A549 (cell line): ENCODE data around the gene EMSY. TPM values are rescaled to one million over a fixed set of nuclear protein-coding genes. Genes with fewer than 3 reads are reported as not detected.

Experiments
- ATAC-seq, 2 experiments: fragments of 200-7000 bp in 1 of 2; fragments of >200 bp in 1 of 2; cut with Nextera tagmentation in 1 of 2; cut with Tn5 transposase in 1 of 2; 3 replicates each; pipeline versions ENCODE4 v1.8.0 to v1.9.1; 2018 to 2020; ENCODE audit warnings: mild to moderate bottlenecking in 1 of 2, moderate library complexity in 1 of 2
- CTCF ChIA-PET: fragments of 300-600 bp; sonication (Branson Sonifier 250); formaldehyde crosslinking; extraction: SDS; loops from one replicate; lab custom pipeline; 2021; ENCODE audit warnings: antibody characterized with exemption, inconsistent platforms; lab: Yijun Ruan, JAX
- POLR2A ChIA-PET: fragments of 350-600 bp; formaldehyde crosslinking; extraction: SDS; loops from one replicate; lab custom pipeline; 2021; ENCODE audit warnings: antibody characterized with exemption, inconsistent platforms; lab: Yijun Ruan, JAX
- DNase-seq, 2 experiments: peaks; one replicate each; pipeline versions ENCODE4 v3.0.0 to v3.0.0-alpha.2; 2011 to 2016; ENCODE audit warnings: low read depth in 1 of 2, low spot score in 1 of 2
- FAIRE-seq: peaks from 2 replicates; lab custom pipeline; 2011; peaks lifted over from hg19 to GRCh38; lab: Jason Lieb, UNC
- H3K27ac ChIP-seq, 2 experiments: fragments of >200 bp; sonication (Bioruptor Twin); formaldehyde crosslinking; 3 replicates each; pipeline ENCODE4 v1.5.1; 2016 to 2017
- H3K4me1 ChIP-seq: fragments of >200 bp; sonication (Bioruptor Twin); formaldehyde crosslinking; 3 replicates; pipeline ENCODE4 v1.6.1; 2016
- H3K4me2 ChIP-seq: fragments of >200 bp; sonication (Bioruptor Twin); formaldehyde crosslinking; 3 replicates; pipeline ENCODE4 v1.6.1; 2016
- H3K4me3 ChIP-seq: fragments of >200 bp; sonication (Bioruptor Twin); formaldehyde crosslinking; 3 replicates; pipeline ENCODE4 v1.5.1; 2016
- H3K9me3 ChIP-seq: fragments of >200 bp; sonication (Bioruptor Twin); formaldehyde crosslinking; 3 replicates; pipeline ENCODE4 v1.6.1; 2016
- ATOH8 ChIP-seq: fragments of 250-450 bp; sonication (Bioruptor Pico); IDR thresholded peaks from 2 replicates; pipeline ENCODE4 v1.5.0; 2020; ENCODE audit warnings: low read depth, mild to moderate bottlenecking, moderate library complexity
- CBX2 ChIP-seq: fragments of 200-600 bp; sonication (generic); IDR thresholded peaks from 2 replicates; pipeline ENCODE4 v1.6.1; 2016; ENCODE audit warnings: low read depth, mild to moderate bottlenecking, borderline replicate concordance
- CBX8 ChIP-seq: fragments of 200-600 bp; sonication (generic); IDR thresholded peaks from 2 replicates; pipeline ENCODE4 v1.6.1; 2016
- CEBPB ChIP-seq, 2 experiments: fragments of >200 bp in 1 of 2; sonication (Bioruptor Twin) in 1 of 2; formaldehyde crosslinking in 1 of 2; IDR thresholded peaks; 2 replicates each; pipeline ENCODE4 v1.6.1; 2012 to 2016
- EHMT2 ChIP-seq: fragments of 200-600 bp; sonication (generic); IDR thresholded peaks from 2 replicates; pipeline ENCODE4 v1.6.1; 2016; ENCODE audit warnings: antibody characterized with exemption, low read depth, mild to moderate bottlenecking, moderate library complexity
- FOSB ChIP-seq: fragments of 250-450 bp; sonication (Bioruptor Pico); IDR thresholded peaks from 2 replicates; pipeline ENCODE4 v1.5.0; 2020; ENCODE audit warnings: mild to moderate bottlenecking, moderate library complexity
- FOSL2 ChIP-seq, 2 experiments: fragments of 450-650 bp in 1 of 2; fragments of >200 bp in 1 of 2; sonication (Bioruptor Twin) in 1 of 2; formaldehyde crosslinking; IDR thresholded peaks; 2 replicates each; pipeline versions ENCODE4 v1.5.0 to v1.6.1; 2016 to 2020; ENCODE audit warnings: mild to moderate bottlenecking in 1 of 2, moderate library complexity in 1 of 2
- GATA3 ChIP-seq: IDR thresholded peaks from 2 replicates; pipeline ENCODE4 v1.6.1; 2012; ENCODE audit warnings: borderline replicate concordance
- HOXA7 ChIP-seq: fragments of 250-450 bp; sonication (Bioruptor Pico); IDR thresholded peaks from 2 replicates; pipeline ENCODE4 v1.5.0; 2020; ENCODE audit warnings: mild to moderate bottlenecking, moderate library complexity
- HOXB13 ChIP-seq: fragments of 250-450 bp; sonication (Bioruptor Pico); IDR thresholded peaks from 2 replicates; pipeline ENCODE4 v1.5.0; 2020; ENCODE audit warnings: low read depth, mild to moderate bottlenecking, moderate library complexity
- JUNB ChIP-seq: fragments of >200 bp; sonication (Bioruptor Twin); formaldehyde crosslinking; IDR thresholded peaks from 2 replicates; pipeline ENCODE4 v1.6.1; 2016
- KDM1A ChIP-seq: fragments of 200-600 bp; sonication (generic); IDR thresholded peaks from 2 replicates; pipeline ENCODE4 v1.6.1; 2016; ENCODE audit warnings: low read depth, mild to moderate bottlenecking
- KDM5A ChIP-seq: fragments of 200-600 bp; sonication (generic); IDR thresholded peaks from 2 replicates; pipeline ENCODE4 v1.6.1; 2016; ENCODE audit warnings: antibody characterized with exemption, mild to moderate bottlenecking
- MAX ChIP-seq: IDR thresholded peaks from 2 replicates; pipeline ENCODE4 v1.6.1; 2012
- MAZ ChIP-seq: fragments of 150-350 bp; IDR thresholded peaks from 2 replicates; pipeline ENCODE4 v1.6.1; 2014; ENCODE audit warnings: antibody characterized with exemption, low read depth, low read length, borderline replicate concordance
- MYC ChIP-seq: IDR thresholded peaks from 2 replicates; pipeline ENCODE4 v1.6.1; 2012; ENCODE audit warnings: mild to moderate bottlenecking, inconsistent platforms, low read length, improper control_type of control experiment, borderline replicate concordance
- NR3C1 ChIP-seq: fragments of >200 bp; sonication (Bioruptor Twin); formaldehyde crosslinking; IDR thresholded peaks from 3 replicates; pipeline ENCODE4 v1.6.1; 2017
- PHF8 ChIP-seq: fragments of 200-600 bp; sonication (generic); IDR thresholded peaks from 2 replicates; pipeline ENCODE4 v1.6.1; 2016; ENCODE audit warnings: low read depth, mild to moderate bottlenecking, antibody characterized with exemption, moderate library complexity, borderline replicate concordance
- REST ChIP-seq: fragments of 200-600 bp; sonication (generic); IDR thresholded peaks from 2 replicates; pipeline ENCODE4 v1.6.1; 2016; ENCODE audit warnings: antibody characterized with exemption, mild to moderate bottlenecking, moderate library complexity
- RFX5 ChIP-seq: fragments of 450-650 bp; IDR thresholded peaks from 2 replicates; pipeline ENCODE4 v1.7.1; 2014; ENCODE audit warnings: antibody characterized with exemption, mild to moderate bottlenecking, moderate library complexity
- SREBF2 ChIP-seq: fragments of 450-650 bp; IDR thresholded peaks from 2 replicates; pipeline ENCODE4 v1.6.1; 2014; ENCODE audit warnings: mild to moderate bottlenecking, moderate library complexity
- TFCP2L1 ChIP-seq: fragments of 250-450 bp; sonication (Bioruptor Pico); IDR thresholded peaks from 2 replicates; pipeline ENCODE4 v1.5.0; 2021; ENCODE audit warnings: mild to moderate bottlenecking
- ZSCAN20 ChIP-seq: fragments of 250-450 bp; sonication (Bioruptor Pico); IDR thresholded peaks from 2 replicates; pipeline ENCODE4 v1.8.0; 2022; ENCODE audit warnings: mild to moderate bottlenecking, moderate library complexity
- WGBS: methylation state at CpG from one replicate; pipeline ENCODE4 v1.1.6; 2017; ENCODE audit errors: missing lambda C conversion rate; 5-methylcytosine and 5-hydroxymethylcytosine counted together
- polyA plus RNA-seq, 4 experiments: library from polyadenylated mRNA; depleted of rRNA in 3 of 4; stranded (reverse); fragments of >200 nt; fragmentation: RNase III in 1 of 4; extraction: RNeasy Plus Mini Kit Qiagen cat#74134 plus additional on column Dnase treatment in 1 of 4; gene quantifications; 2 replicates in 3 of 4; 3 replicates in 1 of 4; pipeline ENCODE4 v1.2.3, GENCODE V29; 2011 to 2017
- TF ChIP-seq, protein P1 (sequence below): fragments of >200 bp; sonication (Bioruptor Twin); formaldehyde crosslinking; IDR thresholded peaks from 3 replicates; pipeline ENCODE4 v1.5.1; 2016

EMSY gene
- polyA plus RNA-seq, 2 of the 4 experiments (the other 2 are of a cell fraction): 11.2 to 23.0 TPM

DNA sequence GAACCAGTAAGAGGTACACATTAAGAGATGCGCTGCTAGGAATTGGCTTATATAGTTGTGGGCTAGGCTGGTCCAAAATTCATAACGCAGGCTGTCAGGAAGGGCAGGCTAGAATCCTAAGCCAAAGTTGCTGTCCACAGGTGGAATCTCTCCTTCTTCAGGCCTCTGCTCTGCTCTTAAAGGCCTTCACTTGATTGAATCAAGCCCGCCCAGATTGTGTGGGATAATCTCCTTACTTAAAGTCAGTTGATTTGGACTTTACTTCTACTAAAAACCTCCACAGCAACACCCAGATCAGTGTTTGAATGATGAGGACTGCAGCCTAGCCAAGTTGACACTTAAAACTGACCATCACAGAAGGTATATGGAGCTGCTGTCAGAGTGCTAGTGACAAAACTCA lies 156.9 kb downstream of the EMSY start:
- DNase-seq: no peak
- no peak for FAIRE-seq
- no peak for ATAC-seq
- 89% methylated on average over 3 of the region's 3 CpGs for WGBS
- POLR2A ChIA-PET: no interaction called here
- H3K4me2 ChIP-seq: no peak overlapping the region
- TF ChIP-seq REST: no peak
- TF ChIP-seq, protein P1, sequence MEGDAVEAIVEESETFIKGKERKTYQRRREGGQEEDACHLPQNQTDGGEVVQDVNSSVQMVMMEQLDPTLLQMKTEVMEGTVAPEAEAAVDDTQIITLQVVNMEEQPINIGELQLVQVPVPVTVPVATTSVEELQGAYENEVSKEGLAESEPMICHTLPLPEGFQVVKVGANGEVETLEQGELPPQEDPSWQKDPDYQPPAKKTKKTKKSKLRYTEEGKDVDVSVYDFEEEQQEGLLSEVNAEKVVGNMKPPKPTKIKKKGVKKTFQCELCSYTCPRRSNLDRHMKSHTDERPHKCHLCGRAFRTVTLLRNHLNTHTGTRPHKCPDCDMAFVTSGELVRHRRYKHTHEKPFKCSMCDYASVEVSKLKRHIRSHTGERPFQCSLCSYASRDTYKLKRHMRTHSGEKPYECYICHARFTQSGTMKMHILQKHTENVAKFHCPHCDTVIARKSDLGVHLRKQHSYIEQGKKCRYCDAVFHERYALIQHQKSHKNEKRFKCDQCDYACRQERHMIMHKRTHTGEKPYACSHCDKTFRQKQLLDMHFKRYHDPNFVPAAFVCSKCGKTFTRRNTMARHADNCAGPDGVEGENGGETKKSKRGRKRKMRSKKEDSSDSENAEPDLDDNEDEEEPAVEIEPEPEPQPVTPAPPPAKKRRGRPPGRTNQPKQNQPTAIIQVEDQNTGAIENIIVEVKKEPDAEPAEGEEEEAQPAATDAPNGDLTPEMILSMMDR: no peak
- no peak for TF ChIP-seq PHF8
- TF ChIP-seq FOSB (CRISPR knock-in tag): no peak
- TF ChIP-seq JUNB: no peak
- TF ChIP-seq CEBPB (IDR thresholded peaks at IDR 0.05): no peak
- TF ChIP-seq KDM5A: no peak
- no peak for TF ChIP-seq SREBF2
- no peak for TF ChIP-seq ATOH8 (CRISPR knock-in tag)
- TF ChIP-seq MAX: no peak
- no peak for TF ChIP-seq GATA3
- no peak for TF ChIP-seq FOSL2 (IDR thresholded peaks at IDR 0.05)
- no peak for TF ChIP-seq FOSL2 (CRISPR knock-in tag; IDR thresholded peaks at IDR 0.05)
- TF ChIP-seq HOXA7: no peak
- TF ChIP-seq NR3C1: no peak
- no peak for TF ChIP-seq MYC
- no peak for TF ChIP-seq HOXB13 (CRISPR knock-in tag)
- TF ChIP-seq ZSCAN20 (CRISPR knock-in tag): no peak
- TF ChIP-seq, all 56 proteins: peak for 0
- no peaks in the 10 kb centered on the region for H3K9me3 ChIP-seq
- H3K27ac ChIP-seq: no peak overlapping the region
- H3K4me1 ChIP-seq: peaks cover 4% of the 10 kb centered on the region; the same call in 1 of the 3 replicates
- no peak overlapping the region for H3K4me3 ChIP-seq
- CTCF ChIA-PET: interaction anchor here (1.4 kb wide), 1 partner anchor 11 kb away, joined by 5 read pairs; no protein-coding TSS in a partner anchor

DNA sequence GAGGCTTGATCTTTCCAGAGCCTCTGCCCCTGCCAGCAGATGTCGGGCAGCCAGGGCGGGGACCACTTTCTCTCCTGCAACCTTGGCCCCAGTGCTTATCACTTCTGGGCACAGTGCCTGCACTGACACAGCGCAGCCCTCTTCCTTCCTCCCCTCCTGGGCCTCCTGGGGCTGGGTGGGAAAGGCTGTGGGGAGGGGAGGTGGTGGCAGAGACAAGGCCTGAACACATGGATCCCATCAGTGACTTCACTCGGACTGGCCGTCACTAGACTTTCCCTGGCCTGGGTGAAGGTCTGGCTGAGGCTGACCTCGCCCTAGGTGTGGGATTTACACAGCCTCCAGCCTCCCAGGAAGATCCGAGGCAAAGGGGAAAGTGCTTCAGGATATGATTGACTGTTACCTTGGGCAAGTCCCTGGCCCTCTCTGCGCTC lies 157.6 kb downstream of the EMSY start:
- FAIRE-seq (no peak), DNase-seq (no peak), ATAC-seq (no peak)
- ChIA-PET POLR2A (no interaction called here), CTCF (interaction anchor here (1.4 kb wide), 1 partner anchor 12 kb away, joined by 5 read pairs; no protein-coding TSS in a partner anchor)
- Histone ChIP-seq H3K4me2 (no peak overlapping the region), H3K4me1 (peaks cover 4% of the 10 kb centered on the region; the same call in 1 of the 3 replicates), H3K4me3 (no peak overlapping the region), H3K9me3 (no peaks in the 10 kb centered on the region), H3K27ac (no peak overlapping the region)
- TF ChIP-seq EHMT2 (no peak), KDM1A (no peak), CBX2 (no peak), GATA3 (no peak), PHF8 (no peak), RFX5 (no peak), KDM5A (no peak), CBX8 (no peak), TFCP2L1 (CRISPR knock-in tag) (no peak), MAZ (no peak)
- 54% methylated on average over 3 of the region's 8 CpGs for WGBS
